Endothelial cell (in vitro differentiated cells): ENCODE data around the gene NKAIN1. TPM values are rescaled to one million over a fixed set of nuclear protein-coding genes. Genes with fewer than 3 reads are reported as not detected.
"Not testable (repeated sequence)": the region's sequence is repeated elsewhere in the genome, so short reads cannot be mapped to it uniquely, and the experiment has no call there.

ENCODE experiments used
- DNase-seq: peaks from one replicate; pipeline ENCODE4 v3.0.0; 2021; ENCODE audit warnings: low spot score
- H3K27ac Mint-ChIP-seq: one replicate; pipeline ENCODE4 v1.8.0; 2021; ENCODE audit warnings: mixed read lengths, inconsistent platforms; ENCODE audit not compliant: unreplicated experiment
- H3K27me3 Mint-ChIP-seq: one replicate; pipeline ENCODE4 v1.8.0; 2021; ENCODE audit warnings: mild to moderate bottlenecking, moderate library complexity, mixed read lengths, inconsistent platforms; ENCODE audit not compliant: unreplicated experiment
- H3K36me3 Mint-ChIP-seq: one replicate; pipeline ENCODE4 v1.8.0; 2021; ENCODE audit warnings: mild to moderate bottlenecking, low read depth, mixed read lengths, inconsistent platforms; ENCODE audit not compliant: unreplicated experiment
- H3K4me1 Mint-ChIP-seq: one replicate; pipeline ENCODE4 v1.8.0; 2021; ENCODE audit warnings: mild to moderate bottlenecking, mixed read lengths, inconsistent platforms; ENCODE audit not compliant: unreplicated experiment
- H3K4me3 Mint-ChIP-seq: one replicate; pipeline ENCODE4 v1.8.0; 2021; ENCODE audit warnings: mild to moderate bottlenecking, mixed read lengths, inconsistent platforms; ENCODE audit not compliant: unreplicated experiment
- H3K9me3 Mint-ChIP-seq: one replicate; pipeline ENCODE4 v1.8.0; 2021; ENCODE audit warnings: mixed read lengths, inconsistent platforms; ENCODE audit not compliant: unreplicated experiment
- CTCF ChIP-seq: fragments of 200-600 bp; sonication (generic); IDR thresholded peaks from one replicate; pipeline ENCODE4 v1.5.0; 2021; ENCODE audit warnings: antibody characterized with exemption; ENCODE audit not compliant: unreplicated experiment
- long read RNA-seq: library from polyadenylated mRNA; unstranded; transcript quantifications from one replicate; pipeline ENCODE4 v2.0.0, GENCODE V29; 2020; ENCODE audit not compliant: unreplicated experiment
- total RNA-seq: library from RNA; stranded (reverse); fragmentation: NEBNext Ultra II Directional; extraction: Animal tissue kit (Norgen Biotek cat#: 25700); gene quantifications from one replicate; pipeline ENCODE4 v1.2.1, GENCODE V29; 2021; ENCODE audit not compliant: unreplicated experiment

Gene NKAIN1
- 3.7 TPM for total RNA-seq
- long read RNA-seq, result 0 reads

- H3K9me3 Mint-ChIP-seq, result no peaks in the 10 kb centered on the region
- H3K27ac Mint-ChIP-seq, result no peak within 1 kb of the TSS
- peaks cover 18% of the 10 kb centered on the region for H3K27me3 Mint-ChIP-seq
- peaks cover 7% of the 10 kb centered on the region for H3K36me3 Mint-ChIP-seq
- H3K4me3 Mint-ChIP-seq, result peak within 1 kb of the TSS; percentile 91
- H3K4me1 Mint-ChIP-seq, result peaks cover 16% of the 10 kb centered on the region
- peak; percentile 45 for DNase-seq
- TF ChIP-seq CTCF, result no peak
These were observed at the start of gene NKAIN1 for GRCh38 chr1:31239653-31240241. Gene NKAIN1, minus strand, starts transcription at chr1:31239887. Its CDS starts 340 bp downstream, at chr1:31239547.

DNA sequence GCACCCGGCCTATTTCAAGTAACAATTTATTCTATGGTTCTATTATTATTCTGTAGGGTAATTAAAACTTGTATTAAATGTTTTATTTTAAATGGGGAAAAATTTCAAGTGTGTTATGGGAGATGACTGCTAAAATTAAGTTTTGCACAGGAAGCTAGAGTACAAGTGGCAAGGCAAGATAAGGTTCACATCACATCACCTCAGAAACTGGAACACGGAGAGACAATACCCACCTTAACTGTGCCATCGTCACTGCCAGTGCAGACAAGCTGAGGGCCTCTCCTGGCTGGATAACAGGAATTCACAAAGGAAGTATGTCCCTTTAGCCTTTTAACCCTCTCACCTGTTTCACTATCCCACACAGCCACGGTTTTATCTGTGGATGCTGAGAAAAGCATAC lies 49.3 kb upstream of the NKAIN1 start:
- DNase-seq, result no peak
- no peak overlapping the region for H3K27ac Mint-ChIP-seq
- H3K36me3 Mint-ChIP-seq, result peaks cover 13% of the 10 kb centered on the region
- no peaks in the 10 kb centered on the region for H3K4me1 Mint-ChIP-seq
- no peak overlapping the region for H3K4me3 Mint-ChIP-seq
- TF ChIP-seq CTCF, result no peak
- peaks cover 4% of the 10 kb centered on the region for H3K27me3 Mint-ChIP-seq
- H3K9me3 Mint-ChIP-seq, result no peaks in the 10 kb centered on the region

DNA sequence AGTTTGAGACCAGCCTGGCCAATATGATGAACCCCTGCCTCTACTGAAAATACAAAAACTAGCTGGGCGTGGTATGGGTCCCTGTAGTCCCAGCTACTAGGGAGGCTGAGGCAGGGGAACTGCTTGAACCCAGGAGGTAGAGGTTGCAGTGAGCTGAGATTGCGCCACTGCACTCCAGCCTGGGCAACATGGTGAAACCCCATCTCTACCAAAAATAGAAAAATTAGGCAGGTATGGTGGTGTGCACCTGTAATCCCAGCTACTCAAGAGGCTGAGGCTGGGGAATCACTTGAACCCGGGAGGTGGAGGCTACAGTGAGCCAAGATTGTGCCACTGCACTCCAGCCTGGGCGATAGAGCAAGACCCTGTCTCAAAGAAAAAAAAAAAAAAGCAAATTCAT lies 48.1 kb upstream of the NKAIN1 start:
- H3K4me1 Mint-ChIP-seq, DNase-seq, H3K9me3 Mint-ChIP-seq, H3K27ac Mint-ChIP-seq, H3K4me3 Mint-ChIP-seq, H3K27me3 Mint-ChIP-seq: not testable (repeated sequence)
- peaks cover 15% of the 10 kb centered on the region for H3K36me3 Mint-ChIP-seq

GRCh38 chr1:31282426-31282825 lies 42.7 kb upstream of the NKAIN1 start:
- peaks cover 18% of the 10 kb centered on the region for H3K36me3 Mint-ChIP-seq
- DNase-seq, result not testable (repeated sequence)

DNA sequence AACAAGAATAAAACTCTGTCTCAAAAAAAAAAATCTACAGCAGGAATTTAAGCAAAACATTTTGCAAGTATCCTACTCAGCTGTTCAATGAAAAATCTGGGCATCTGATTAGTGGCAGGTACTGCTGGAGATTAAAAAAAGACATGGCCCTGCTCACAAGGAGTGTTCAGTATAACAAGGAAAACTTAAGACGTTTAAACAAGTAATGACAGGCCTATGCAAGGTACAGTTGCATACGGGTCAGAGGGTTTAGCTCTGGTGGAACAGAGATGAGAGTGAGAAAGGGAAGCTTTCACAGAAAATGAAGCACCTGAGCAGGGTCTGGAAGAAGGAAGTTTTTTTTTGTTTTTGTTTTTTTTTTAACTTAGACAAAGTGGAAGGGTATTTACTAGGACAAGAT lies 33.9 kb upstream of the NKAIN1 start:
- H3K9me3 Mint-ChIP-seq, result no peaks in the 10 kb centered on the region
- H3K27me3 Mint-ChIP-seq, result peaks cover 2% of the 10 kb centered on the region
- no peak overlapping the region for H3K4me3 Mint-ChIP-seq
- peaks cover 14% of the 10 kb centered on the region for H3K36me3 Mint-ChIP-seq
- DNase-seq, result no peak
- H3K27ac Mint-ChIP-seq, result no peak overlapping the region
- TF ChIP-seq CTCF, result no peak
- no peaks in the 10 kb centered on the region for H3K4me1 Mint-ChIP-seq

More at GRCh38 chr1:31282426-31282825, 42.7 kb upstream of the NKAIN1 start:
- not testable (repeated sequence) for H3K27ac Mint-ChIP-seq, H3K27me3 Mint-ChIP-seq, H3K9me3 Mint-ChIP-seq, H3K4me1 Mint-ChIP-seq, H3K4me3 Mint-ChIP-seq

GRCh38 chr1:31272369-31272768 lies 32.7 kb upstream of the NKAIN1 start:
- TF ChIP-seq CTCF, result no peak
- peaks cover 2% of the 10 kb centered on the region for H3K27me3 Mint-ChIP-seq
- no peak overlapping the region for H3K4me3 Mint-ChIP-seq
- H3K27ac Mint-ChIP-seq, result no peak overlapping the region
- no peaks in the 10 kb centered on the region for H3K9me3 Mint-ChIP-seq
- peaks cover 15% of the 10 kb centered on the region for H3K36me3 Mint-ChIP-seq
- no peak for DNase-seq
- H3K4me1 Mint-ChIP-seq, result no peaks in the 10 kb centered on the region
